Osteocyte (in vitro differentiated cells): ENCODE data around the gene ERFL. TPM values are rescaled to one million over a fixed set of nuclear protein-coding genes. Genes with fewer than 3 reads are reported as not detected.
A peak's percentile ranks its signal among the peaks of the same experiment; 100 is the strongest.

Source experiments
- DNase-seq: peaks from one replicate; pipeline ENCODE4 v3.0.0; 2021; ENCODE audit warnings: mixed read lengths; ENCODE audit not compliant: unreplicated experiment; ENCODE audit errors: extremely low spot score
- H3K27ac Mint-ChIP-seq: one replicate; pipeline ENCODE4 v1.8.0; 2021; ENCODE audit warnings: mild to moderate bottlenecking, mixed read lengths; ENCODE audit not compliant: unreplicated experiment
- H3K27me3 Mint-ChIP-seq: one replicate; pipeline ENCODE4 v1.8.0; 2021; ENCODE audit warnings: mixed read lengths; ENCODE audit not compliant: unreplicated experiment
- H3K36me3 Mint-ChIP-seq: one replicate; pipeline ENCODE4 v1.8.0; 2021; ENCODE audit warnings: mixed read lengths; ENCODE audit not compliant: unreplicated experiment
- H3K4me1 Mint-ChIP-seq: one replicate; pipeline ENCODE4 v1.8.0; 2021; ENCODE audit warnings: mixed read lengths; ENCODE audit not compliant: unreplicated experiment
- H3K4me3 Mint-ChIP-seq: one replicate; pipeline ENCODE4 v1.8.0; 2021; ENCODE audit warnings: mild to moderate bottlenecking, moderate library complexity, mixed read lengths; ENCODE audit not compliant: unreplicated experiment
- H3K9me3 Mint-ChIP-seq: one replicate; pipeline ENCODE4 v1.8.0; 2021; ENCODE audit warnings: mixed read lengths; ENCODE audit not compliant: unreplicated experiment
- total RNA-seq: library from RNA; stranded (reverse); gene quantifications from 2 replicates; pipeline ENCODE4 v1.2.1, GENCODE V29; 2021
- TF ChIP-seq, protein P1 (sequence below): fragments of 200-600 bp; sonication (generic); IDR thresholded peaks from 2 replicates; pipeline ENCODE4 v1.5.0; 2021; ENCODE audit warnings: antibody characterized with exemption, mild to moderate bottlenecking, moderate library complexity

The ERFL gene
- total RNA-seq, 1 donor from 2014 or later, result 0.38 TPM

DNA sequence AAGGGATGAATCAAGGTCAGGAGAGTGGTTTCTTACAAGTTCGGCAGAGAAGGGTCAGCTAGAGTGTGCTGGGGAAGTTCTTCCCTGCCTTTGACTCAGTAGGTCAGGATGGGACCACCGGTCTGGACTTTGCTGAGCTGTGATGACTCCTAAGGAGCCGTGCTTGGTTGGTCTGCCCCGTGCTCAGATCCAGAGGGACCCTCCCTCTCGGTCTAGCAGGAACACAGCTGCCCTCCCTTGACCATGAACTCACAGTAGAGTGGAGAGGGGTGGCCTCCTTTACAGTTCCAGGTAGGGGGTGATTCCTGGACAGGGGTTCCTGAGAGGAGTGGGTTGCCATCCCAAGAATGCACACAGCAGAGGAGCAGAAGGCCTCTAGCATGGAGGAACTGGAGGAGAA lies 63.9 kb downstream of the ERFL start:
- Mint-ChIP-seq H3K27ac (no peak overlapping the region), H3K4me1 (peaks cover 33% of the 10 kb centered on the region), H3K27me3 (no peaks in the 10 kb centered on the region), H3K36me3 (peaks cover 51% of the 10 kb centered on the region), H3K4me3 (no peak overlapping the region), H3K9me3 (no peaks in the 10 kb centered on the region)
- no peak for DNase-seq
- TF ChIP-seq, protein P1, sequence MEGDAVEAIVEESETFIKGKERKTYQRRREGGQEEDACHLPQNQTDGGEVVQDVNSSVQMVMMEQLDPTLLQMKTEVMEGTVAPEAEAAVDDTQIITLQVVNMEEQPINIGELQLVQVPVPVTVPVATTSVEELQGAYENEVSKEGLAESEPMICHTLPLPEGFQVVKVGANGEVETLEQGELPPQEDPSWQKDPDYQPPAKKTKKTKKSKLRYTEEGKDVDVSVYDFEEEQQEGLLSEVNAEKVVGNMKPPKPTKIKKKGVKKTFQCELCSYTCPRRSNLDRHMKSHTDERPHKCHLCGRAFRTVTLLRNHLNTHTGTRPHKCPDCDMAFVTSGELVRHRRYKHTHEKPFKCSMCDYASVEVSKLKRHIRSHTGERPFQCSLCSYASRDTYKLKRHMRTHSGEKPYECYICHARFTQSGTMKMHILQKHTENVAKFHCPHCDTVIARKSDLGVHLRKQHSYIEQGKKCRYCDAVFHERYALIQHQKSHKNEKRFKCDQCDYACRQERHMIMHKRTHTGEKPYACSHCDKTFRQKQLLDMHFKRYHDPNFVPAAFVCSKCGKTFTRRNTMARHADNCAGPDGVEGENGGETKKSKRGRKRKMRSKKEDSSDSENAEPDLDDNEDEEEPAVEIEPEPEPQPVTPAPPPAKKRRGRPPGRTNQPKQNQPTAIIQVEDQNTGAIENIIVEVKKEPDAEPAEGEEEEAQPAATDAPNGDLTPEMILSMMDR, result no peak

- no peaks in the 10 kb centered on the region for H3K27me3 Mint-ChIP-seq
- no peak overlapping the region for H3K4me3 Mint-ChIP-seq
- peaks cover 36% of the 10 kb centered on the region for H3K4me1 Mint-ChIP-seq
- H3K36me3 Mint-ChIP-seq, result peaks cover 48% of the 10 kb centered on the region
- DNase-seq, result no peak
- TF ChIP-seq, protein P1, result no peak
- H3K9me3 Mint-ChIP-seq, result no peaks in the 10 kb centered on the region
- no peak overlapping the region for H3K27ac Mint-ChIP-seq
Measured at GRCh38 chr19:41863209-41863931, 64.9 kb downstream of the ERFL start.

- TF ChIP-seq, protein P1, result no peak
- no peak for DNase-seq
- Mint-ChIP-seq H3K27ac (no peak overlapping the region), H3K4me3 (peak overlapping the region; percentile 18), H3K36me3 (peaks cover 42% of the 10 kb centered on the region), H3K27me3 (peaks cover under 1% of the 10 kb centered on the region), H3K4me1 (peaks cover 36% of the 10 kb centered on the region), H3K9me3 (no peaks in the 10 kb centered on the region)
Measured at GRCh38 chr19:41862445-41862986, 65.7 kb downstream of the ERFL start.

- Mint-ChIP-seq H3K4me3 (peak overlapping the region; percentile 86), H3K36me3 (peaks cover 42% of the 10 kb centered on the region), H3K4me1 (peaks cover 36% of the 10 kb centered on the region), H3K27ac (no peak overlapping the region), H3K27me3 (peaks cover 6% of the 10 kb centered on the region), H3K9me3 (no peaks in the 10 kb centered on the region)
- no peak for DNase-seq
- TF ChIP-seq, protein P1, result no peak
Measured at GRCh38 chr19:41861846-41862245, 66.4 kb downstream of the ERFL start.

DNA sequence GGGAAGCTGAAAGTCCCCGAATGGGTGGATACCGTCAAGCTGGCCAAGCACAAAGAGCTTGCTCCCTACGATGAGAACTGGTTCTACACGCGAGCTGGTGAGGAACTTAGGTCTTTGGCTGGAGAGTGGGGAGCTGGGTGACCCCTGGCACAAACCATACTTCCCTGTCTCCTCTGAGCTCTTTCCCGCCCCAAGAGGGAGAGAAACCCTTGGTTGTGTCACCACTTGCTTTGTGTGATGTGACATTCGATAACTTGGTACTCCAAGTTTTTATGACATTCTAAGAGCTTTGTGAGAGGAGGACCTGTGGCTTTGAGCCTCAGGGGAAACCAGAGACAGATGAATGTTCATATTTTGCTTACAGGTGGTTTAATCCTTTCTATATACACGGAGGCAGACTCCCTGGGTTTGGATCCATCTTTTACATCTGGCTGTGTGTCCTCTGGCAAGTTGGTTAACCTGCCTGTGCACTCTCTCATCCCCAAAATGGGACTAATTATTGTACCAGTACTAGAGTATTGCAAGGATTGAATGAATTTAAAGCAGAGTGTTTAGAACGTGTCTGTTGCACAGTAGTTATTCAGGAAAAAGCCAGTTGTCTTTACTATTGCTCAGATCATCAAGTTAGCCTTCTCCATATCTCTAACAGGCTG lies 67.0 kb downstream of the ERFL start:
- TF ChIP-seq, protein P1, result no peak
- H3K36me3 Mint-ChIP-seq, result peaks cover 40% of the 10 kb centered on the region
- peak overlapping the region; percentile 86 for H3K4me3 Mint-ChIP-seq
- no peaks in the 10 kb centered on the region for H3K9me3 Mint-ChIP-seq
- peaks cover 6% of the 10 kb centered on the region for H3K27me3 Mint-ChIP-seq
- no peak for DNase-seq
- H3K4me1 Mint-ChIP-seq, result peaks cover 36% of the 10 kb centered on the region
- peak overlapping the region; percentile 91 for H3K27ac Mint-ChIP-seq
